GM19238 (cell line): Measurements from ENCODE around the gene NPLOC4.
A peak's percentile ranks its signal among the peaks of the same experiment; 100 is the strongest.
"Not testable (repeated sequence)": the region's sequence is repeated elsewhere in the genome, so short reads cannot be mapped to it uniquely, and the experiment has no call there.

ENCODE experiments used
- DNase-seq: peaks from one replicate; pipeline ENCODE4 v3.0.0; 2011; ENCODE audit warnings: low spot score; ENCODE audit not compliant: insufficient read length

NPLOC4 gene

GRCh38 chr17:81636505-81637288 lies at the start of gene NPLOC4, which contains the start of gene TSPAN10:
Gene NPLOC4 (minus strand): TSS chr17:81637112. CDS start chr17:81636930, 182 bp downstream.
Gene TSPAN10 (plus strand): TSS chr17:81637196. CDS start chr17:81642413, 5,217 bp downstream.
- peak; percentile 93 for DNase-seq

DNA sequence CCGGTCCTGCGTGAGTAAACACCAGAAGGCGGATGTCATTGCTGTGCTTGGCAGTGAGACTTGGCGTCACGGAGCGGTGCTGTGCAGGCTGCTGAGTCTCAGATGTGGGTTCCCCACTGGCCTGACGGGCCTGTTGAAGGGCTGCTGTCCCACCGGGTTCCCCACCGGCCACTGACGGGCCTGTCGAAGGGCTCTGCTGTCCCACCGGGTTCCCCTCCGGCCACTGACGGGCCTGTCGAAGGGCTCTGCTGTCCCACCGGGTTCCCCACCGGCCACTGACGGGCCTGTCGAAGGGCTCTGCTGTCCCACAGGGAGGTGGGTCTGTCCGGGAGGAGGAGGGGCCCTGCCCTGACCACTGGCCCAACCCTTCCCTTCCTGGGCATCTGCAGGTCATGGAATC lies 49.7 kb upstream of the NPLOC4 start:
- DNase-seq, result no peak

GRCh38 chr17:81685108-81685507 lies 48.2 kb upstream of the NPLOC4 start:
- no peak for DNase-seq

GRCh38 chr17:81684442-81684911 lies 47.6 kb upstream of the NPLOC4 start:
- DNase-seq, result no peak

- DNase-seq, result peak; percentile 100
These were observed 46.9 kb upstream of the NPLOC4 start, which contains the start of the genes ARL16 and HGS for GRCh38 chr17:81683584-81684441. Gene ARL16 (minus strand): TSS chr17:81683797. CDS start chr17:81683753, 44 bp downstream. Gene HGS (plus strand): TSS chr17:81684011. CDS start chr17:81684067, 56 bp downstream.

DNA sequence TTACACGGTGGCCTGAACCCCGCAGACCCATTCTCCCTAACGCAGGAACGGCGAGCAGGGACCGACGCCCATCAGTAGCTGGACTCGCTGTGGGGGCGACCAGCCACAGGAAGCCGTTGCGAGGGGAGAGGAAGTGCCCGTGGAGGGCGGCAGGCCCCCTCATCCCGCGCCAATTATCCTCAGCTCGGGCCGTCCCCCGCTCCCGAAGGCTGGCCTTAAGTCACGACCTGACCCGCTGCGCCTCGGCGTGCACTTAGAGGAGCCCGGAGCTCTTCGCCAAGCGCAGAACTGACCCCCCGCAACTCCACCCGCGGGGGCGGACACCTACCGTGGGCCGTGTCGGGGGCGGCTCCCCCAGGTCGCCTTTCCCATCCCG lies 46.3 kb upstream of the NPLOC4 start:
- peak; percentile 58 for DNase-seq

DNA sequence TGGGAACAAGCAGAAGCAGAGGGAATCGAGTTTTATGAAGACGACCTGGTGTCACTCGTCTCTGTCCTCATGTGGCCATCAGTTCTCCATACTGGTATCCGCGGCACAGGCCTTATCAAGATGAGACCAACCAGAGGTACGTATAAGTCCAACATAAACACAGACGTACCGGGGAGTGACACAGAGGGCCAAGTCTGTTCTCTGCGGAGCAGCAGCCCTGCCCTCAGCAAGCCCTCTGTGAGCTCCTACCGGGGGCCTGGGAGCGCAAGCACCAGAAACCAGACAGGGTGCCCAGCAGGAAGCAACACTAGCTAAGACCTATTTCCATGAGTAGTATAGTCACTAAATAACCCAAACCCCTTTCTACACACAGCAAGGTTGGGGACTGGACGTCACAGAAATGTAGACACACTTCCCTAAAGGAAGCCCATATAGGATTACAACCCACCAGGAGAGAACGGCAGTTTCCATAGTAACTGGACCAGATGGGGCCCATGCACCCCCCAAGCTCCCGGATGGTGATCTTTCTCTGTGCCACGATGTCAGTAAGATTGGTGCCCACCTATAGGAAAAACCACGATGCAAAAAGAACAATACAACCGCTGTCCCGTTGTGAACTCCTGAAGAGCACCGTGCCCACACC lies 45.8 kb upstream of the NPLOC4 start:
- no peak for DNase-seq

DNA sequence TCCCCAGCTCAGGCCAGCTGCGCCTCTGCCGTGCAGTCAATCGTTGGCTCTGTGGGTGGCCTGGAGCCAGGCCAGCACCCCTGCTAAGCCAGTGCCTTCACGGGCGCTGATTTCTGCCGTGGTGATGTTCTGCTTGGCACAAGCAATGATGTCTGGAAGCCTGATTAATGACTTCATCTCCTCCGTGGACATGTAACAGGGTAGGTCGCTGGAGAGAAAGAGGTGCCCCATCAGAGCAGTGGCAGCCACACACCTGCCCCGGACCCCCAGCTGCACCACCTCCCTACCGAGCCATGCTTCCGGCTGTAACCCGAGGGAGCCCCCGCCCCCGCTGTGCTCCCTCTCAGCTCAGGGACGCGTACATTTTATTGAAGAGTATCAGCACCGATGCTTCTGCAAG lies 44.8 kb upstream of the NPLOC4 start:
- no peak for DNase-seq

GRCh38 chr17:81680150-81680549 lies 43.2 kb upstream of the NPLOC4 start:
- DNase-seq, result no peak

- DNase-seq, result no peak
These were observed 40.0 kb upstream of the NPLOC4 start for GRCh38 chr17:81676906-81677305.

- DNase-seq, result not testable (repeated sequence)
These were observed 38.8 kb upstream of the NPLOC4 start for GRCh38 chr17:81675515-81676221.

DNA sequence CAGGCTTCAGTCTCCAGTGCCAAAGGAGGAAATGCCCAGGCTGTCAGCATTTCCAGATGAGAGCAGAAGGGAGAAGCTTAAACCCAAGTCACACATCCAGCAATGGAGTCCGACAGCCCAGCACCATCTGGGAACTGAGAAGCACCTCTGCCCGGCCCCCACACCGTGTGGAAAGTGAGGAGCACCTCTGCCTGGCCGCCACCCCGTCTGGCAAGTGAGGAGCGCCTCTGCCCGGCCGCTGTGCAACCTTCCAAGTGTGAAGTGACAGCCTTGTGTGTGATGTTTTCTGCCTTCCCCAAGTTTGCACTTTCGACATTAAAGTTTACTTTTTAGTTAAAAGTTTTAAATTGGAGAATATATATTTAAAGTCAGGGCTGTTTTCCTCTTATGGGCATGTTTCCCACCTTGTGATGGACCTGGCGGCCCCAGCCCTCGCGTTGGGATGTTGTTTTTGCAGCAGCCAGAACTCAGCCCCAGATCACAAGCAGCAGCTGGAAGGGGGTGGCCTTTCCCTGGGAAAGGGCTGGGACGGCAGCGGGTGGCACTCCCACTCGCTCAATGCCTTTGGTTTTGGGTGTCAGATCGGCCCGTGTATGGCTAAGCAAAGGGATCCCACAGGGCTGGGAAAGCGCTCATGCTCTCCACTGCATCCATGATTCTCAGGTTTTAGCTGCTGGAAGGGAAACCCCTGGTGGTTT lies 36.8 kb upstream of the NPLOC4 start:
- no peak for DNase-seq

DNA sequence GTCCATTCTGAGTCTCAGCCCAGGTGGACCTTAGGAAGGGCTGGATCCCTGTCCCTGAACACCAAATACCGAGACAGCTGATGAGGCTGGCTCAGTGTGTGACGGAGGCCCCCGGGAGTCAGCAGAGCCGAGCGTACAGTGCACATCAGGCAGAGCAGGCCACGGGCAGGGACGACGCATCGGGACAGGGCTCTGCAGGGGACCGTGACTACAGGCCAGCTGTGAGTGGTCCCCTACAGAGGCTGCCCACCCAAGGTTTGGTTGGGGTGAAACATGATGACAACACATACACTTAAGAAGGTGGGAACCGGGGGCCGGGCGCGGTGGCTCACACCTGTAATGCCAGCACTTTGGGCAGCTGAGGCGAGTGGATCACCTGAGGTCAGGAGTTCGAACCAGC lies 36.0 kb upstream of the NPLOC4 start:
- DNase-seq, result no peak

GRCh38 chr17:81672504-81672903 lies 35.6 kb upstream of the NPLOC4 start:
- DNase-seq, result no peak

GRCh38 chr17:81667754-81668153 lies 30.8 kb upstream of the NPLOC4 start:
- DNase-seq, result no peak

- DNase-seq, result peak; percentile 97
These were observed 29.7 kb upstream of the NPLOC4 start, which contains the start of the genes CCDC137 and OXLD1 for GRCh38 chr17:81666342-81667191. Gene CCDC137 (plus strand): TSS chr17:81666737. CDS start chr17:81666767, 30 bp downstream. Gene OXLD1 (minus strand): TSS chr17:81666605. CDS start chr17:81666577, 28 bp downstream.

DNA sequence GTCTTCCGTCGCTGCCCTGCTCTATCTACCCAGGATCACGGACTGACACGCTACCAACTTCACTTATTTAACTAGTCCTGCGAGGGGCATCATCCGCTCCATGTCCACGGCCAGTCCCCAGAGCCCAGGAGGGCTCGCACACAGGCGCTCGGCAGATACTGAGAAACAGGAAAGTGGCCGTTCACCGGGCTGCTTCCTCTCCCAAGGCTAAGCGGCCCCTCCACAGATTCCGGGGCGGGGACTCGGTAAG lies 29.1 kb upstream of the NPLOC4 start:
- DNase-seq, result no peak

DNA sequence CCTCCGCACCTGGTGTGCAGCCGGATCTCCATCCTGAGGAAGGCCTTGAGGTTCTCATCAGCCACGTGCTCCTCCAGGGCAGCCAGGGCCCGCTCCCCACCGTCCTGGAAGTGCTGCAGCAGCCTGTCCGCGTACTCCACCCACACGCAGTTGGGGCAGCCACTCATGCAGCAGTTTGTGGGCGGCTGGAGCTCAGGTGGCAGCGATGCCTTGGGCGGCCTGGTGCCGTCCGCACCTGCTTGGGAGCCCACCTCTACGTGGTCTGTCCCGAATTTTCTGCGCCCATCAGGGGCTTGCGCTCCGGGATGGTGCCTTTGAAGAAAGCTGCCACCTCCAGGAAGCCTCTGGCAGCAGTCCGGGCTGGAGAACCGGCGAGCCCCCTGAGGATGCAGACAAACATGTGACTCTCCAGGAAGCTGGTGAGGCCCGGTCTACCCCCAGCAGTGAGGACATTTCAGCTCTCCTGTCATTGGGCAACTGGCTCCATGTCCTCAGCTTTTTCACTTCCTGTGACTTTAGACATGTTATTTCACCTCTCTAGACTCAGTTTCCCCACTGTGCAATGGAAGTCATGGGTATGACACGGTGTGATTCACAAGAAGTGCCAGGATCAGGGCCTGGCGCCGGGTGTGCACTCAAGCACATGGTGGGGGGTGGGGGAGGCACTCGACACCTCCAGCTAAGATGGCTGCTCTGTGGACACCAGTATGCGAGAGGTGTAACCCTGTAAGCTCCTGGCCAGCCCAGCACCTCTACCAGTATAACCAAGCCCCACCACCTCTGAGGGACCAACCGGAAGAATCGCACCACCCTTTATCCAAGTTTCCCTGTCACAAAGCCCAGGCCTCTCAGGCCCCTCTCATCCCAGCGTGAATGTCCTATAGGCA lies 28.5 kb upstream of the NPLOC4 start:
- DNase-seq, result peak; percentile 55
